GM12892 (cell line): ENCODE data around the gene MMP14.

Source experiments
- POLR2A ChIP-seq: IDR thresholded peaks from 2 replicates; pipeline ENCODE4 v1.6.1; 2011; ENCODE audit warnings: low read depth, low read length, control low read depth
- POLR2AphosphoS5 ChIP-seq: IDR thresholded peaks from 2 replicates; pipeline ENCODE4 v1.6.1; 2011; ENCODE audit warnings: low read depth, low read length, control low read depth

DNA sequence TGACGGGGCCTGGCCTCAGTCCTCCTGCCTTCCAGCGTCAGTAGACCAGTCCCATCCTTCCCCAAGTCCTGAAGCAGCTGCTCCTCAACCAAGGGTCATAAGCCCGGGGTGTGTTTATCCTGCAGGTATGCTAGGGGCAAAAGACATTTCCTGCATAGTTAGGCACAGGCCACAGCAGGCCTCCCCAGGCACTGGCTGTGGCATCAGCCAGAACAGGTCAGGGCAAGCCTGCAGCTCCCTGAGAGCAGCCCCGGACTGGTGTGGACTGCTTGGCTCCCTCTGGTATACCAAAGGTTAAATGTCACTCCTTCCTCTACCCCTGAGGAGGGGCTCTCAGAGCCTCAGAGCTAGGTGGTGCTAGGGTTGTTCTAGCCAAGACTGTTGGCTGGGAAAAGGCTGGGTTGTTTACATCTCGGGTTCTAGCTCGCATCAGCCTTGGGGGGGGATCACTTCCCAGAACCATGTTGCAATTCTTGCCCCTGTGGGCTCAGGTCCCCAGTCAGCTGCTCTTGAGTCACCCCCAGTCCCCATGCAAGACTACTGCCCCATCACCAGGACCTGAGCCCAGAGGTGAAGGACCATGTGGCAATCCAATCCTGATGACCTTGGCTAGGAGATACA, 2.9 kb downstream of the MMP14 start:
- TF ChIP-seq POLR2A: no peak
- no peak for TF ChIP-seq POLR2AphosphoS5
